RWPE2 (cell line): ENCODE data around the gene NFASC.

Source experiments
- ATAC-seq: fragments of 200-7000 bp; cut with Tn5 transposase; 3 replicates; pipeline ENCODE4 v1.9.1; 2021; ENCODE audit warnings: low read depth
- DNase-seq: peaks from one replicate; pipeline ENCODE4 v3.0.0-alpha.2; 2020; ENCODE audit warnings: low spot score
- H3K27ac ChIP-seq: fragments of 450-650 bp; 2 replicates; pipeline ENCODE4 v1.5.1; 2017; ENCODE audit warnings: mild to moderate bottlenecking; ENCODE audit not compliant: poor library complexity, severe bottlenecking
- H3K27me3 ChIP-seq: fragments of 250-450 bp; sonication (Bioruptor Pico); 2 replicates; pipeline ENCODE4 v1.5.1; 2021; ENCODE audit warnings: mild to moderate bottlenecking, moderate library complexity; ENCODE audit not compliant: insufficient read depth, poor library complexity, severe bottlenecking
- H3K36me3 ChIP-seq: fragments of 250-450 bp; sonication (Bioruptor Pico); 2 replicates; pipeline ENCODE4 v1.5.1; 2020; ENCODE audit warnings: low read depth, mild to moderate bottlenecking, moderate library complexity
- H3K4me1 ChIP-seq: fragments of 250-450 bp; sonication (Bioruptor Pico); 2 replicates; pipeline ENCODE4 v1.5.1; 2021; ENCODE audit warnings: mild to moderate bottlenecking, moderate library complexity; ENCODE audit not compliant: insufficient read depth, poor library complexity, severe bottlenecking
- H3K4me3 ChIP-seq: fragments of 250-450 bp; sonication (Bioruptor Pico); 2 replicates; pipeline ENCODE4 v1.5.1; 2021; ENCODE audit warnings: mild to moderate bottlenecking, moderate library complexity; ENCODE audit not compliant: severe bottlenecking
- H3K9me3 ChIP-seq: fragments of 250-450 bp; sonication (Bioruptor Pico); 2 replicates; pipeline ENCODE4 v1.5.1; 2021; ENCODE audit warnings: mild to moderate bottlenecking, moderate library complexity; ENCODE audit not compliant: severe bottlenecking
- CTCF ChIP-seq: fragments of 450-650 bp; IDR thresholded peaks from one replicate; pipeline ENCODE4 v1.5.1; 2017; ENCODE audit warnings: mild to moderate bottlenecking, moderate library complexity; ENCODE audit not compliant: poor library complexity, severe bottlenecking

The NFASC gene

GRCh38 chr1:204927673-204928641 is 57.3 kb downstream of the NFASC start:
- ATAC-seq = no peak
- Histone ChIP-seq H3K27ac (no peak overlapping the region), H3K9me3 (no peaks in the 10 kb centered on the region), H3K27me3 (no peaks in the 10 kb centered on the region), H3K36me3 (no peaks in the 10 kb centered on the region), H3K4me3 (no peak overlapping the region), H3K4me1 (no peaks in the 10 kb centered on the region)
- DNase-seq = no peak
- TF ChIP-seq CTCF = no peak

GRCh38 chr1:204928671-204929486 is 58.2 kb downstream of the NFASC start:
- no peak for TF ChIP-seq CTCF
- ATAC-seq (no peak), DNase-seq (no peak)
- H3K9me3 ChIP-seq = no peaks in the 10 kb centered on the region
- no peak overlapping the region for H3K4me3 ChIP-seq
- no peak overlapping the region for H3K27ac ChIP-seq
- H3K36me3 ChIP-seq = no peaks in the 10 kb centered on the region
- H3K4me1 ChIP-seq = no peaks in the 10 kb centered on the region
- H3K27me3 ChIP-seq = no peaks in the 10 kb centered on the region

DNA sequence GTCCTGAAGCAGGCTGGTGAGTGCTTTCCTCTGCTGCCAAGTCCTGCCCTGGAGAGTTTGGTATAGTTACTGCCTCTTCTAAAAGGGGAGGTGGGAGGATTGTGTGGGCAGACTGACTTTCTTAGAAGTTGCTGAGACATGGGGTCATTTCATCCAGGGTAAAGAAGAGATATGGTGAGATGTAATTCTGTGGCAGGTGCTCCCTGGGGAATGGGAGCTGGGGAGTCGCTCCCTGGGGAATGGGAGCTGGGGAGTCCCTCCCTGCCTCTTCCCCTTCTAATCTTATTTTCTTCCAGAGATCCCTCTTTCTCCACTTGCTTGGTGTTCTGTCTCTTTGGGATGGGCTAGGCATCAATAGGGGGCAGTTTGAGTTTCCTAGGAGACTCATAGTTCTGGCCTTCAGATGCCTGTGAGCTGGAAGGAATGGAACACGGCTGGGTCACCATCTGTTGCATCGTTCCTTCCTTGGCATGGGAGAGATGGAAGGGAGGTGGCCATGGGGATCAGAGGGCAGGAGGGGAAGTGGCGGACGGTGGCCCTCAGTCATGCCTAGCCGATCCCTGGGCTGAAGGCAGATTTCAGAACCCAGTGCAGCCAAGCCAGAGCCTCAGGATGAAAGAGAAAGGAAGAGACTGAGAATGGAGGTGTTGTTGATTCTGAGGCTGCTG is 59.0 kb downstream of the NFASC start:
- Histone ChIP-seq H3K36me3 (no peaks in the 10 kb centered on the region), H3K4me1 (no peaks in the 10 kb centered on the region), H3K27me3 (no peaks in the 10 kb centered on the region), H3K9me3 (no peaks in the 10 kb centered on the region), H3K4me3 (no peak overlapping the region), H3K27ac (no peak overlapping the region)
- ATAC-seq (no peak), DNase-seq (no peak)
- no peak for TF ChIP-seq CTCF

DNA sequence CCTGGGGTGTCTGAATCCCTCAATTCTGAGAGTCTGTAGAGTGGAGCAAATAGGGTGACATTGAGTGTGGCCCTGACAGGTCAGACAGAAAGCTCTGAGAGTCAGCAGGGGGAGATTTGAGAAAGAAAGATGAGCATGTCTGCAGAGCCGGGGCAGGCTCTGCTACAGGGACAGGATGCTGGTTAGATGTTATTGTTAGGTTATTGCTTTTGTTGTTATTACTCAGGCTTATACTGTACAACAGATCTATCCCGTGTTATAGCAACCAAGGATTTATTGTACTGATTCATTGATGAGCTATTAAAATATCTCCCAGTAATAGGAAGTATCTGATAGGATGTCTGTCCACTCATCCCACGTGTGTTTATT is 59.5 kb downstream of the NFASC start:
- ATAC-seq (no peak), DNase-seq (no peak)
- no peaks in the 10 kb centered on the region for H3K27me3 ChIP-seq
- H3K27ac ChIP-seq = no peak overlapping the region
- no peak overlapping the region for H3K4me3 ChIP-seq
- H3K36me3 ChIP-seq = no peaks in the 10 kb centered on the region
- no peak for TF ChIP-seq CTCF
- H3K9me3 ChIP-seq = no peaks in the 10 kb centered on the region
- no peaks in the 10 kb centered on the region for H3K4me1 ChIP-seq
